CD4-positive, alpha-beta T cell treated with Interleukin-15 for 4 hours (primary cell): ENCODE results near the gene ORM1.
"Not testable (repeated sequence)": the region's sequence is repeated elsewhere in the genome, so short reads cannot be mapped to it uniquely, and the experiment has no call there.

Experiments
- DNase-seq: peaks from one replicate; pipeline ENCODE4 v3.0.0-alpha.2; 2020; ENCODE audit warnings: low spot score

ORM1 gene

DNA sequence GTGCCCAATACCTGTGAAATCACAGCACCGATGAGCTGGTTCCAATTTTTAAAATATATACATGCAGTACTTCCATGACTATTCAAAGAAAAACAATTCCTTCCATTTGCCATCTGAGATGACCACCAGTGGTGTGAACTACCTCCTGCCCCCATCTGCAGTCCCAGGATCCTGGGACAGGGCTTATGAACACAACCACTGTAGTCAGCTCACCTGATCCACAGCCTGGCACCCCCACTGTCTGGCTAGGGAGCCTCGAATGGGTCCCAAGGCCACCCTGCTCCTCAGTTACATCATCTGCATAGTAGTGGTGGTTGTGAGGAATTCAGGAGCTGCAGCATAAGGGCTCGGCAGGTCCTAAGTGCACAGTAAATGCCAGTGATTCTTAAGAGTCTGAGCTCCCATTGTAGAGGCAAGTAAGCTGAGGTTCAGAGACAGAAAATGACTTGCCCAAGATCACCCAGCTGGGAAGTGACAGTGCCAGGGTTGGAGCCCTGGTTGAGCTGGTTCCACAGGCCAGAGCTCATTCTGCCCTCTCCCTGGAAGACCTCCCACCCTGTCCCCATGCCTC, 2.9 kb downstream of the ORM1 start:
- DNase-seq, result not testable (repeated sequence)

DNA sequence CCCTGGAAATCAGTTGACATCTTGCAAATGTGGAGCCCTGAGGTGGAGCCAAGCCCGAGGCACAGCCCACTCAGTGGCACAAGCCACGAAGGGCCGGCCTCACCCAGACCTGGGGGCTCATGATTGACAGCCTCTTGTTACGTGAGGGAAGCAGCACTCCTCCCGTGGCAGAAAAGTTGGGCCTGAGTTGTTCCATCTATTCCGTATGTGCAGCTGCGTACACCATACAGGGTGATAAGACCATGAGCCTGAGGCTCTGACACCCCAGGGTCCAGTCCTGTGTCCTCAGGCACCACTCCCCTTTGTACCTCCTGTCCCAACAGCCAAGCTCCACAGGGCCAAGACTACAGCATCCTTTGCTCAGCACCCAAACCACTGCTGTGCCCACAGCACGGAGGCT, 4.9 kb downstream of the ORM1 start:
- no peak for DNase-seq

DNA sequence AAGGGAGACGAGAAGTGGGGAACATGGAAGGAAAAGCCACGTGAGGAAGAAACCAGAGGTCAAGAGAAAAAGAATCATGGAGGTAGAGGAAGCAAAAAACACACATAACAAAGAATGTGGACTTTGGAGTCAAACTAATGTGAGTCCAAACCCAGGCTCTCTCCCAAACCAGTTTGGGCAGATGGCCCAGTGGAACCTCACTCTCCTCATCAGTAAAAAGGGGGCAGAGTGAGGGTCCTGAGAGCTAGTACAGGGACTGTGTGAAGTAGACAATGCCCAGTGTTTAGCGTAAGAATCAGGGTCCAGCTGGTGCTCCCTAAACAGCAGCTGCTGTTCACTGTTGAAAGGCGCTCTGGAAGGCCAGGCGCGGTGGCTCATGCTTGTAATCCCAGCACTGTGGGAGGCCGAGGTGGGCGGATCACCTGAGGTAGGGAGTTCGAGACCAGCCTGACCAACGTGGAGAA, 5.5 kb downstream of the ORM1 start:
- DNase-seq, result not testable (repeated sequence)

DNA sequence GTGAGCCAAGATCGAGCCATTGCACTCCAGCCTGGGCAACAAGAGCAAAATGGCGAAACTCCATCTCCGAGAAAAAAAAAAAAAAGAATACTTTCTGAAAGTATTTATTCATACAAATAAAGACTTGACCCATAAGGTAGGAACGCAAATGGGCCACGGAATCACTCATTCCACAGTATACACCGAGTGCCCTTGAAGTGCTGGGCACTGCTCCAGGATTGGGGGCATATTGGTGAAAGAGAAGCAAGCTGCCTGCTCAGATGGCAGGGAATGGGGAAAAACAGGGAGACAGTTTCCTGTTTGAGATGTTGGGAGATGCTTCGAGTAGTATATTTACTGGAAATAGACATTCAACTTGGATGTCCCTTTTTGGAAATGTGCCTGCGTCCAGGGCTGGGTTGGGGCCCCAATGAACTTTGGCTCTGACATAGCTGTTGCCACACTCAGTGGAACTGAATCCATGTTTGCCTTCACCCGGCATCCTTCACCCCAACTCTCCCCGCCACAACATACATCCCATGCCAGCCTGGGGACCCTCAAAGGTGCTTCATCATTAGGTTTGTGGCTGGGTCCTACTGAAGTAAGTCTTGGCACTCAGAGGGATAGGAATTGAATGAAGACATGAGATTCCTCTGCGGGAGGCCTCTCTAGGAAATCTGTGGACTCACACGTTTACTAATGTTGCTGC, 6.2 kb downstream of the ORM1 start:
- not testable (repeated sequence) for DNase-seq

DNA sequence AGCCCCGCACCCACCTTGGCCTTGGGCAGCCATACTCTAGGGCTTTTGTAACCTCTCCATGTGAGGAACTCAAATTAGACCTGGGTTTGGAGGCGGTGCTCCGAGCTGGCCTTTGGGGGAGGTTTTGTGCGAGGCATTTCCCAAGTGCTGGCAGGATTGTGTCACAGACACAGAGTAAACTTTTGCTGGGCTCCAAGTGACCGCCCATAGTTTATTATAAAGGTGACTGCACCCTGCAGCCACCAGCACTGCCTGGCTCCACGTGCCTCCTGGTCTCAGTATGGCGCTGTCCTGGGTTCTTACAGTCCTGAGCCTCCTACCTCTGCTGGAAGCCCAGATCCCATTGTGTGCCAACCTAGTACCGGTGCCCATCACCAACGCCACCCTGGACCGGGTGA, 6.7 kb downstream of the ORM1 start, which contains the start of gene ORM2:
Gene ORM2, plus strand, starts transcription at position 245 of the 398 bp plus-strand sequence. Its CDS starts 36 bp downstream, at position 281.
- not testable (repeated sequence) for DNase-seq

DNA sequence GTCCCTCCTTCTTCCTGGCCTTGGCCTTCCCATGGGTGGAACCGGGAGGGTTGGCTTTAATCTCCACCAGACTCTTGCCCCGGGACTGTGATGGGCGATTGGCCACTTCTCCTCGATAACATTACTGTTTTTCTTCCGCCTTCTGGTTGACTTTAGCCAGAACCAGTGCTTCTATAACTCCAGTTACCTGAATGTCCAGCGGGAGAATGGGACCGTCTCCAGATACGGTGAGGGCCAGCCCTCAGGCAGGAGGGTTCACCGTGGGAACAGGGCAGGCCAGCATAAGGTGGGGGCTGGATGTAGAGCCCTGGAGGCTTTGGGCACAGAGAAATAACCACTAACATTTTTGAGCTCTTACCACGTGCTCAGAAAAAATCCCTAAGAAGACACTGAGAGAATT, 7.7 kb downstream of the ORM1 start:
- no peak for DNase-seq

DNA sequence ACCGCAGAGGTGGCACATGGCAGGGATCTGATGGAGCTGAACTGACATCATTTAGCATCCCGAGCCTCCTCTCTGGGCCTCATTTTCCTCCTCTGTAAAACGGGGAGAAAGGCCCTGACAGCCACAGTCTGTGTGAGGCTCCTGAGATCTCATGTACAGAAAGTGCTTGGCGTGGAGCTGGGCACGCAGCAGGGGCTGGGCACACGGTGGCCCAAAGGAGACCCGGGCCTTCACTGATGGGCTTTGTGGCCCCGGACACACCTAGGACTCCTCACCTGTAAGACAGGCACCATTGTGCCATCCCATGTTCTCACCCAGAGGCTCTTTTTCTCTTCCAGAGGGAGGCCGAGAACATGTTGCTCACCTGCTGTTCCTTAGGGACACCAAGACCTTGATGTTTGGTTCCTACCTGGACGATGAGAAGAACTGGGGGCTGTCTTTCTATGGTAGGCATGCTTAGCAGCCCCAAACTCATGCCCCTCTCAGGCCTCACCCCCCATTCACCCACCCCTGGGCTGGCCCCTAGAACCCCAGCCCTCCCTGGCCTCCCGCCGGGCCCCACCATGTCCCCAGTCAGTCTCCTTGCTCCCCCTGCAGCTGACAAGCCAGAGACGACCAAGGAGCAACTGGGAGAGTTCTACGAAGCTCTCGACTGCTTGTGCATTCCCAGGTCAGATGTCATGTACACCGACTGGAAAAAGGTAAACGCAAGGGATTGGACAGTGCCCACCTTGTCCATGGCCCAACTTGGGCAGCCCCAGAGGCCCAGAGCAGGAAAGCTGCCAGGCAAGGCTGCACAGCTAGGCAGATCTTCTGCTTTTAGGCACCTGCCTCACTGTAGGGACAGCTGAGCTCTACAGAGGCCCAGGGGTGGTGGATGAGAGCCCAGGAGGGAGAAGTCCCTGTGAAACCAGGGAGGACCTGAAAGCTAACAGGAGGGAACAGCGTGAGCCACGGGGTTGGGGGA, 8.6 kb downstream of the ORM1 start:
- DNase-seq, result not testable (repeated sequence)

DNA sequence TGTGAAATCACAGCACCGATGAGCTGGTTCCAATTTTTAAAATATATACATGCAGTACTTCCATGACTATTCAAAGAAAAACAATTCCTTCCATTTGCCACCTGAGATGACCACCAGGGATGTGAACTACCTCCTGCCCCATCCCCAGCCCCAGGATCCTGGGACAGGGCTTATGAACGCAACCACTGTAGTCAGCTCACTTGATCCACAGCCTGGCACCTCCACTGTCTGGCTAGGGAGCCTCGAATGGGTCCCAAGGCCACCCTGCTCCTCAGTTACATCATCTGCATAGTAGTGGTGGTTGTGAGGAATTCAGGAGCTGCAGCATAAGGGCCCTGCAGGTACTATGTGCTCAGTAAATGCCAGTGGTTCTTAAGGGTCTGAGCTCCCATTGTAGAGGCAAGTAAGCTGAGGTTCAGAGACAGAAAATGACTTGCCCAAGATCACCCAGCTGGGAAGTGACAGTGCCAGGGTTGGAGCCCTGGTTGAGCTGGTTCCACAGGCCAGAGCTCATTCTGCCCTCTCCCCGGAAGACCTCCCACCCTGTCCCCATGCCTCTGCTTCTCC, 9.7 kb downstream of the ORM1 start:
- DNase-seq, result not testable (repeated sequence)

DNA sequence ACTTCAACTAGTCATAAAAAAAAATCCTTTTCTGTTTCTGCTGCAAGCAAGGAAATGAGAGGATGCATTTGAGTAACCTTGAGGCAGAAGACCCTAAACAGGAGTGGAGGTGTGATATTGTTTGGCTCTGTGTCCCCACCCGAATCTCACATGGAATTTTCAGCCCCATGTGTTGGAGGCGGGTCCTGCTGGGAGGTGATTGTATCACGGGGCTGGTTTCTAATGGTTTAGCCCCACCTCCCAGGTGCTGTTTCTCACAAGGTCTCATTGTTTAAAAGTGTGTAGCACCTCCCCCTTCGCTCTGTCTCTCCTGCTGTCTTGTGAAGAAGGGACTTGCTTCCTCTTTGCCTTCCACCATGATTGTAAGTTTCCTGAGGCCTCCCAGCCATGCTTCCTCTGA, 10.8 kb downstream of the ORM1 start:
- DNase-seq, result not testable (repeated sequence)

DNA sequence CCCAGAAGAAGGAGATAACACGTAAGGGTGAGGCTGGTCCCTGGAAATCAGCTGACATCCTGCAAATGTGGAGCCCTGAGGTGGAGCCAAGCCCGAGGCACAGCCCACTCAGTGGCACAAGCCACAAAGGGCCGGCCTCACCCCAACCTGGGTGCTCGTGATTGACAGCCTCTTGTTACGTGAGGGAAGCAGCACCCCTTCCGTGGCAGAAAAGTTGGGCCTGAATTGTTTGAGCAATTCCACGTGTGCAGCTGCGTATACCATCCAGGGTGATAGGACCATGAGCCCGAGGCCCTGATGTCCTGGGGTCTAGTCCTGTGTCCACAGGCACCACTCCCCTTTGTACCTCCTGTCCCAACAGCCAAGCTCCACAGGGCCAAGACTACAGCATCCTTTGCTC, 11.6 kb downstream of the ORM1 start:
- DNase-seq, result no peak

DNA sequence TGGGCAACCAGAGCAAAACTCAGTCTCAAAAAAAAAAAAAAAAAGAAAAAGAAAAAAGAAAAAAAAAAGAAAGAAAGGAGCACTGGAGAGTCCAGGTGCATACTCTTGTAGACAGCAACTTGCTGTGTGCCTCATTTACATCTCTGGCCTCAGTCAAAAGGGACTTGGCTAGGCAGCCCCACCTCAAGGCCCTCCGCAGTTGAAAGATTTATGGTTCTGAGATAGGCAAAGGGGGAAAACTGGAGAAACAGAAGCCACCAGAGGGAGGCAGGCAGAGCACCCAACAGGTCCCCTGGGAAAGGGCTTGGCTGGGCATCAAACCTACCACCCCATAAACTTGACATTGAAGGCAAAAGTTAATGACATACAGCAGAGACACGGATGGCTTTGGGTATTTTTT, 12.8 kb downstream of the ORM1 start:
- no peak for DNase-seq

DNA sequence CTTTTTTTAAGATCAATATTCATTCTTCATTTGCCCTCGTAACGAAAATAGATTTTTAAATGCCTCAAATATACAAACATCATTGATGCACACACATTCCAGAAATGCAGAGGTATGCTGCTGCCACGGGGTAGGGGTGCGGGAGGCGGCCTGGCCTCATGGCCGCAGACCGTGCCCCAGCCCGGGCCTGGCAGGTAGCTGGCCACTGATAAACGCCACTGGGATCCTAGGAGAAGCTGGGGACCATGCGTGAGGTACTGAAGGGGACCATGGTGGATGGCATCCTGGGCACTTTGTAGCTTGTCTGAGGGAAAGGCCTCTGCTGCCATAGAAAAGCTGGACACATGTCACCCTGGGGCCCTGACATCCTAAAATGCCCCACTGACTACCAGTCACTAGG, 13.3 kb downstream of the ORM1 start:
- DNase-seq, result no peak

DNA sequence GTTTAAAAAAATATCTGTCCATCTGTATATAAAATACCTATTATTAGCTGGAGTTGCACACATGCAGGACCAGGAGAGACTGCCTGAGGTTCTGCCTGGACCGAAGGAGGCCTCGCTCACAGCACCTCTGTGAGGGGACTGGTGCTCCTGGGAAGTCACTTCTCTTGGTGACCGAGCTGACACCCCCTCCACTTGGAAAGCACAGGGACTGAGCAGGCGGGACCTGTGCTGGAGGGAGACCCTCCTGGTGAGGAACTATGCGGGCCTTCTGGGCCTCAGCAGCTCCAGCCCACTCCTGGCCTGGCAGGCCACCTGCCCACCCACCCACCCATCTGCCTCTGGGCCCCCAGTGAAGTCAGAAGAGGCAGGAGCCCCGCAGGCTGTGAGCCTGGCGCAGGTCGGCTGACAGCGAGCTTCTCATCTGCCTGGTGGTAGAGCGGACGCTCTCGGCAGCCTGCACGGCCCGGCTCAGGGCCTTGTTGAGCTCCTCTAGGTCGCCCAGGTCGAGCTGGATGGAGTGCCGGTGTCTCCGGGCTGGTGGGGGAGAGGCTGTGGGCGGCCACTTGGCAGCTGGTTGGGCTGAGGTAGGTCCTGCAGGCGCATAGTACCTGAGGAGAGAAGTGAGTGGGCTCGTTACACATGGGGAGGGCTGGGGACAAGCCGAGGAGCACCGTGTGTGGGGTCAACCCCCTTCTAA, 13.9 kb downstream of the ORM1 start:
- DNase-seq, result no peak

DNA sequence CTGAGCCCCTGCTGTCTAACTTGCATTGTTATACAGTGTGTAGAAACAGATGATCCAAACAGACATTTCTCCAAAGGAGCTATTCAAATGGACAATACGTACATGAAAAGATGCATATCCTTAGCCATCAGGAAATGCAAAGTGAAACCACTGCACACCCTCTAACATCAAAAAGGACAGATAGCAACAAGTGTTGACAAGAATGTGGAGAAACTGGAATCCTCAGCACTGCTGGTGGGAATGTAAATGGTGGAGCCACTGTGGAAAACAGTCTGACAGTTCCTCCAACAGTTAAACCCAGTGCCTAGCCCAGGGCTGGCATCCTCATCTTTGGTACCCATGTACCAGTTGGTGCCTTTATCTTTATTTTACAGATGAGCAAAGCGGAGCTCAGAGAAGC, 15.3 kb downstream of the ORM1 start:
- no peak for DNase-seq

DNA sequence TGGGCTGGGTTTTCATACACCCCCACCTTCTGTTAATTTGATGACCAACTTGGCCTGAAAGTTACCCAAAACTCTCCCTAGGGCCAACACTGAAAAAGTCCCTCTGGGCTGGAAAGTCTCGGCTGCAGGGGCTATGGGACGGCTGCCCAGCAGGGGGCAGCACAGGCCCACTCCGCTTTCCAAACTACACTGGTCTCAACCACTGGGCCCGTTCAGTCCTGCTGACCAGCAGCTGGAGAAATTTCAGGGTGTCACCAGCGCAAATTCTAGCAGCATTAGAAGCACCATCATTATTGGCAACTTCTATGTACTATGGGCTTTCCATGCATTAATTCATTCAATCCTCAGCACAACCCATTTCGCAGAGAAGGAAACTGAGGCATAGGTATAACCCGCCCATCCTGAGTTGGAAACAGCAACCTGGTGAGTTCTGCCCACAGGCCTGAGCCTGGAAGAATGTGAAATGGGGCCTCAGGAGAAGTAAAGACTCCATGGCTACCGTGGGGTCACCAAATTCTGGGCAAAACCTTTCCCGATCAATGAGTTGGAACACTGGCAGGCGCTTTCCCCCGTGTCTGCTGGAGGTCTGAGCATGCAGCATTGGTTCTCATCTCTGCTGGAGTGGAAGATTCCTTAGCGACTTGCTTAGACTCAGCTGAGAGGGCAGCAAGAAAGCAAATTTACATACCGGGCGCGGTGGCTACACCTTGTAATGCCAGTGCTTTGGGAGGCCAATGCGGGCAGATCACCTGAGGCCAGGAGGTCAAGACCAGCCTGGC, 16.4 kb downstream of the ORM1 start:
- DNase-seq, result peak; percentile 57

DNA sequence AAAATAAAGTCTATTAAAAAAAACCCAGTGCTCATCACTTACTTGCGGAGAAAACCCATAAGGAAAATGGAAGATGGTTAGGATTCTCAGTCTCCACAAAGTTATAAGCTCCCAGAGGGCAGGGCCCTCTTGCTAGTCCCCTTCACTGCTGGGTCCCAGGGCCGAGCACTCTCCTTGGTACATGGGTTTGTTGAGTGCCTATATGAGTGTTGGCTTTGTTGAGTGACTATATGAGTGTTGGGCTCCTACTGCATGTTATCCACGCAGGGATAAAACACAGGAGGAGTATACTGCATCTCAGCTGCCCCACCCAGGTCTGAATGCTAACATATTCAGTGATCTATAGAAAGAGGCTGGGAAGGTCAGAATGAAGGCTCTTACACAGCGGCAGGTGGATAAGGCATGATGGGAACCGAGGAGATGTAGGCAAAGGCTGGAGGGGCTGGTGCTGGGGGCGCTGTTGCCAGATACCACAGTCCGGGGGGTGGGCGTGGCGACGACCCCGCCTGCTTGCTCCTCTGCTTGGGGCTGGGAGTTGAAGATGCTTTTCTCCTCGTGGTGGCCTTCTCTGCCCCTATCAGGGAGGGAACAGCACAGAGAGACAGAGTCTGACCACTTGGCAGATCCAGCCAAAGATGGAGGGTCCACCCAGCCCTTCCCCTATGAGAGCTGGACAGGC, 18.4 kb downstream of the ORM1 start:
- no peak for DNase-seq

DNA sequence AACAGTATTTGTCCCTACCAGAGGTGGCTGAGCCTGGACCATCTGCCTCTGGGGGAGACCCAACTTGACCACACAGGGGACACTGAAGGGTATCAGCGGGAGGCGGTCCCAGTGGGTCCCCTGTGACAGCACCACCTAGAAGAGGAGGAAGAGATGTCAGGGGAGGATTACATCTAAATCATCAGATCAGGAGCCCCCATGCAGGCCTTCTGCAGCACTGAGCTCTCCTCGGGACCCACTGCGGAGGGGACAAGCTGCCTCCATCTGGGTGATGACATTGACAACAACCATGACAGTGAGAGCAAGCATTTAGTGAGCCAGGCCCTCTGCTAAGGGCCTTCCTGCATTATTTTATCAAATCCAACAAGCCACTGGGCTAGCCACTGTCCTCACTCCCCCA, 19.1 kb downstream of the ORM1 start:
- DNase-seq, result no peak

DNA sequence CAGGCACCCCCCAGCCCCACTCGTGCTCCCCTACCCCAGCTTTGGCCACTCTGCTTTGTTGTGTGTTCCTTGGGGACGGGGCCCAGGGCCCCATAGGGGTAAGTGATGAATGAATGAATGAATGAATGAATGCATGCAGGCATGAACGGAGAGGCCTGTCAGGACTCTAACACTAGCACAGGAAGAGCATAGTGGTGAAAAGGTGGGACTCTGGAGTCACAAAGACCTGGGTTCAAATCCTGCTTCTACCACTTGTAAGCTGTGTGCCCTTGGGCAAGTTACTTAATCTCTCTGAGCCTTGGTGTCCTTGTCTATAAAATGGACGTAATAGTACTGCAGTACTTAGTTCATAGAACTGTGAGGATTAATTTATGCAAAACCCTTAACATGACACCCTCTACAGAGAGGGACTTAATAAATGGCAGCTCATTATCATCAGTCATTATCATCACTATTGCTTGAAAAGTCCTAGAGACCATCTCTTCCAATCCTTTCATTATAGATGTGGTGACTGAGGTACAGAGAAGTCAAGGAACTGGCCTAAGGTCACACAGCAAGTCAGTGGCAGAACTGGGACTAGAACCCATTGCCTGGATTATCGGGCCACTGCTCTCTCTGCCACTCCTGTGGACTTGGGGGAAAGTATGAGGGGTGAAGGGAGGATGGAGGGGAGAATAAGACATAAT, 20.0 kb downstream of the ORM1 start:
- DNase-seq, result no peak

DNA sequence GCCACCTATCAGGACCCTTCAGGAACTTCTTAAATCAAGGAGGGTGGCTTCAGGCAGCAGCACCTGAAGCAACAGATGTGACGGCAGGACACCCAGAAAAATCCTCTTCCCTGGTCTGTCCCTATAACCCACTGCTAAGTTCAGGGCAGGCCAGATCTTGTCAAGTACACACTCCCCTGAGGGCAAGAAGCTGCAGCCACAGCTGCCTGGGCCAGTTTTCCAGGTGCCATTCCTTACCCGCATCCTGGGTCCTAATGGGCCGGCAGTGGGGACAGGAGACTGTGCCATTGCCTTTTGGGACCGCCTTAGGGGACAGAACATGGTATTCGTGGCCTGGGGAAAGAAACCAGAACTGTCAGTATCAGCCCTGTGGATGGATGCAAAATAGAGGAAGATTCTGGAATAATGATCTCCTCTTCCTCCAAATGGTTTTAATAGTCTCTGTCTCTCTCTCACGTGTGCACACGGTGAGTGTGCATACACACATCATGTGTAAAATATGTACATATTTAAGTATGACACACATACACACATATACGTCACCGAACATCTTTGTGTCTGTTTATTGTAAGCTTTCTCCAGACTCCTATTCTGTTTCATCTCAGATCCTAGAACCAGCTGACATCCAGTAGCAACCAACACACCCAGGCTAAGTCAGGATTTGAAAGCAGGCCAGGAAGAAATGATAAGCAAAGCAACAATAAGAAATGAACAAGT, 20.7 kb downstream of the ORM1 start:
- DNase-seq, result no peak
